HG03108 (cell line): ENCODE results near the gene NSD2.

ENCODE experiments used
- ATAC-seq: cut with Tn5 transposase; IDR thresholded peaks from one replicate; pipeline ENCODE4 v1.9.1; 2021; ENCODE audit warnings: moderate library complexity; ENCODE audit not compliant: unreplicated experiment

The NSD2 gene

GRCh38 chr4:1982124-1983052 is 111.2 kb downstream of the NSD2 start:
- no peak for ATAC-seq

- ATAC-seq = no peak
Observed at GRCh38 chr4:1983053-1983845, 112.1 kb downstream of the NSD2 start.

- no peak for ATAC-seq
Observed at GRCh38 chr4:1983846-1984405, 112.7 kb downstream of the NSD2 start.

GRCh38 chr4:1984406-1985191 is 113.4 kb downstream of the NSD2 start:
- ATAC-seq = no peak

- no peak for ATAC-seq
Observed at GRCh38 chr4:1985294-1985693, 114.1 kb downstream of the NSD2 start.

GRCh38 chr4:1985780-1986577 is 114.8 kb downstream of the NSD2 start:
- ATAC-seq = no peak

GRCh38 chr4:1986578-1987210 is 115.5 kb downstream of the NSD2 start:
- no peak for ATAC-seq

GRCh38 chr4:1987296-1987695 is 116.1 kb downstream of the NSD2 start:
- ATAC-seq = no peak

- ATAC-seq = no peak
Observed at GRCh38 chr4:1987721-1988326, 116.6 kb downstream of the NSD2 start.

- no peak for ATAC-seq
Observed at GRCh38 chr4:1988327-1988724, 117.1 kb downstream of the NSD2 start.

GRCh38 chr4:1989533-1990347 is 118.5 kb downstream of the NSD2 start:
- no peak for ATAC-seq

GRCh38 chr4:1990348-1990645 is 119.1 kb downstream of the NSD2 start:
- ATAC-seq = no peak

- no peak for ATAC-seq
Observed at GRCh38 chr4:1990676-1991075, 119.5 kb downstream of the NSD2 start.

GRCh38 chr4:1991087-1991486 is 119.9 kb downstream of the NSD2 start:
- no peak for ATAC-seq

- ATAC-seq = no peak
Observed at GRCh38 chr4:1991596-1992434, 120.6 kb downstream of the NSD2 start.

GRCh38 chr4:1992468-1993168 is 121.4 kb downstream of the NSD2 start:
- no peak for ATAC-seq

- no peak for ATAC-seq
Observed at GRCh38 chr4:1993169-1993516, 122.0 kb downstream of the NSD2 start.
